OCI-LY1 (cell line): ENCODE measurements around the gene AMER3.
"Not testable (repeated sequence)": the region's sequence is repeated elsewhere in the genome, so short reads cannot be mapped to it uniquely, and the experiment has no call there.

Experiments
- H2AFZ ChIP-seq: fragments of 200-600 bp; sonication (generic), shearing (Covaris generic); 2 replicates; pipeline ENCODE4 v1.6.0; 2014; ENCODE audit warnings: antibody characterized with exemption, mild to moderate bottlenecking, low read length
- H3F3A ChIP-seq: fragments of 200-600 bp; sonication (generic), shearing (Covaris generic); 2 replicates; pipeline ENCODE4 v1.6.0; 2014; ENCODE audit warnings: mild to moderate bottlenecking, antibody characterized with exemption, low read length, moderate library complexity; ENCODE audit not compliant: insufficient read depth
- H3K27ac ChIP-seq: fragments of 200-600 bp; sonication (generic); 2 replicates; pipeline ENCODE4 v1.5.1; 2014; ENCODE audit warnings: low read length, mixed run types, mild to moderate bottlenecking, low read depth; ENCODE audit not compliant: poor library complexity, severe bottlenecking
- H3K27me3 ChIP-seq: fragments of 200-600 bp; sonication (generic); 2 replicates; pipeline ENCODE4 v1.6.0; 2014; ENCODE audit warnings: antibody characterized with exemption, mild to moderate bottlenecking, low read length, moderate library complexity; ENCODE audit not compliant: insufficient read depth
- H3K36me3 ChIP-seq: fragments of 200-600 bp; sonication (generic); 2 replicates; pipeline ENCODE4 v1.6.1; 2014; ENCODE audit warnings: mild to moderate bottlenecking, antibody characterized with exemption, low read length, moderate library complexity, mixed read lengths; ENCODE audit not compliant: insufficient read depth
- H3K4me1 ChIP-seq: fragments of 200-600 bp; sonication (generic); 2 replicates; pipeline ENCODE4 v1.5.1; 2014; ENCODE audit warnings: mild to moderate bottlenecking, low read length, moderate library complexity; ENCODE audit not compliant: insufficient read depth, severe bottlenecking
- H3K4me2 ChIP-seq: fragments of 200-600 bp; sonication (generic), shearing (Covaris generic); 2 replicates; pipeline ENCODE4 v1.6.1; 2014; ENCODE audit warnings: low read length
- H3K4me3 ChIP-seq: fragments of 200-600 bp; sonication (generic); 2 replicates; pipeline ENCODE4 v1.5.1; 2014; ENCODE audit warnings: low read length, low read depth, mild to moderate bottlenecking, mixed read lengths; ENCODE audit not compliant: poor library complexity, severe bottlenecking
- H3K79me2 ChIP-seq: fragments of 200-600 bp; shearing (Covaris generic); 2 replicates; pipeline ENCODE4 v1.6.1; 2016; ENCODE audit warnings: mixed run types, low read length, mixed read lengths; ENCODE audit not compliant: insufficient read depth
- H3K9ac ChIP-seq: fragments of 200-600 bp; sonication (generic), shearing (Covaris generic); 2 replicates; pipeline ENCODE4 v1.6.1; 2014; ENCODE audit warnings: mild to moderate bottlenecking, low read length, mixed read lengths
- H3K9me2 ChIP-seq: fragments of 200-600 bp; sonication (generic), shearing (Covaris generic); 2 replicates; pipeline ENCODE4 v1.6.1; 2014; ENCODE audit warnings: low read depth, mild to moderate bottlenecking, low read length, mixed read lengths
- H3K9me3 ChIP-seq: fragments of 200-600 bp; shearing (Covaris generic); 2 replicates; pipeline ENCODE4 v1.6.1; 2014; ENCODE audit warnings: low read length, mixed read lengths
- H4K20me1 ChIP-seq: fragments of 200-600 bp; sonication (generic), shearing (Covaris generic); 2 replicates; pipeline ENCODE4 v1.6.0; 2016; ENCODE audit warnings: mild to moderate bottlenecking, low read length; ENCODE audit not compliant: insufficient read depth
- CTCF ChIP-seq: fragments of 200-600 bp; sonication (generic), shearing (Covaris generic); IDR thresholded peaks from 2 replicates; pipeline ENCODE4 v1.5.1; 2017; ENCODE audit warnings: mild to moderate bottlenecking, antibody characterized with exemption, low read length, moderate library complexity, mixed read lengths
- EZH2 ChIP-seq: fragments of 200-600 bp; sonication (generic), shearing (Covaris generic); IDR thresholded peaks from 2 replicates; pipeline ENCODE4 v1.8.0; 2017; ENCODE audit warnings: borderline replicate concordance, mixed run types, mild to moderate bottlenecking, antibody characterized with exemption, low read length, moderate library complexity, mixed read lengths

The AMER3 gene

GRCh38 chr2:130755256-130756052 lies at the start of gene AMER3:
Gene AMER3 (plus strand): TSS chr2:130755540. CDS start chr2:130762073, 6,533 bp downstream.
- no peaks in the 10 kb centered on the region; the same call in 1 of the 2 replicates for H3K27me3 ChIP-seq
- no peaks in the 10 kb centered on the region for H3K9me2 ChIP-seq
- no peaks in the 10 kb centered on the region for H3K4me1 ChIP-seq
- no peaks in the 10 kb centered on the region for H3K36me3 ChIP-seq
- no peak for TF ChIP-seq EZH2
- no peak for TF ChIP-seq CTCF
- no peaks in the 10 kb centered on the region for H3F3A ChIP-seq
- H3K4me2 ChIP-seq = peak within 1 kb of the TSS; percentile 49
- H3K9me3 ChIP-seq = no peaks in the 10 kb centered on the region
- H3K79me2 ChIP-seq = no peaks in the 10 kb centered on the region
- H2AFZ ChIP-seq = no peak within 1 kb of the TSS
- H3K4me3 ChIP-seq = peak within 1 kb of the TSS; percentile 46
- H3K27ac ChIP-seq = no peak within 1 kb of the TSS
- no peaks in the 10 kb centered on the region for H4K20me1 ChIP-seq
- no peak within 1 kb of the TSS for H3K9ac ChIP-seq

GRCh38 chr2:130714795-130715194 lies 40.5 kb upstream of the AMER3 start:
- H3K9me2 ChIP-seq, H3K27ac ChIP-seq: not testable (repeated sequence)

GRCh38 chr2:130720036-130720435 lies 35.3 kb upstream of the AMER3 start:
- Histone ChIP-seq H3K27ac (no peak overlapping the region), H3F3A (no peaks in the 10 kb centered on the region), H3K4me3 (no peak overlapping the region), H4K20me1 (no peaks in the 10 kb centered on the region), H3K9me2 (no peaks in the 10 kb centered on the region), H3K36me3 (no peaks in the 10 kb centered on the region), H3K27me3 (no peaks in the 10 kb centered on the region), H3K79me2 (no peaks in the 10 kb centered on the region), H3K9ac (no peak overlapping the region), H2AFZ (no peak overlapping the region), H3K9me3 (no peaks in the 10 kb centered on the region), H3K4me2 (no peak overlapping the region), H3K4me1 (no peaks in the 10 kb centered on the region)
- TF ChIP-seq EZH2 (no peak), CTCF (no peak)

More at GRCh38 chr2:130714795-130715194, 40.5 kb upstream of the AMER3 start:
- not testable (repeated sequence) for H2AFZ ChIP-seq, H3K27me3 ChIP-seq, H3K79me2 ChIP-seq, H3K9ac ChIP-seq, H3K4me3 ChIP-seq, H3K9me3 ChIP-seq, H4K20me1 ChIP-seq, H3K4me1 ChIP-seq, H3F3A ChIP-seq, H3K4me2 ChIP-seq, H3K36me3 ChIP-seq

GRCh38 chr2:130720528-130720927 lies 34.8 kb upstream of the AMER3 start:
- Histone ChIP-seq H4K20me1 (no peaks in the 10 kb centered on the region), H3K9ac (no peak overlapping the region), H2AFZ (no peak overlapping the region), H3F3A (no peaks in the 10 kb centered on the region), H3K4me3 (no peak overlapping the region), H3K4me2 (no peak overlapping the region), H3K9me2 (no peaks in the 10 kb centered on the region), H3K27me3 (no peaks in the 10 kb centered on the region), H3K27ac (no peak overlapping the region), H3K9me3 (no peaks in the 10 kb centered on the region), H3K36me3 (no peaks in the 10 kb centered on the region), H3K79me2 (no peaks in the 10 kb centered on the region), H3K4me1 (no peaks in the 10 kb centered on the region)
- TF ChIP-seq CTCF (no peak), EZH2 (no peak)
